Upper lobe of left lung (tissue), 4 donors: ENCODE data around the gene CRYBA2.

Experiments
- POLR2A ChIP-seq, 4 donors: fragments of 450-650 bp; IDR thresholded peaks; one replicate each; pipeline ENCODE4 v1.5.1; 2016 to 2017; ENCODE audit warnings: antibody characterized with exemption in 4 of 4, mild to moderate bottlenecking in 2 of 4
- POLR2AphosphoS5 ChIP-seq, 2 donors: sonication (generic); formaldehyde crosslinking; IDR thresholded peaks; one replicate each; pipeline ENCODE4 v1.5.1; 2017; ENCODE audit warnings: antibody characterized with exemption in 2 of 2
- TF ChIP-seq, protein P1 (sequence below), 6 experiments: fragments of 450-650 bp in 4 of 6; fragments of 200-600 bp in 2 of 6; sonication (generic) in 2 of 6; IDR thresholded peaks; one replicate each; pipeline ENCODE4 v1.5.1; 2016 to 2019; ENCODE audit warnings: antibody characterized with exemption in 6 of 6

DNA sequence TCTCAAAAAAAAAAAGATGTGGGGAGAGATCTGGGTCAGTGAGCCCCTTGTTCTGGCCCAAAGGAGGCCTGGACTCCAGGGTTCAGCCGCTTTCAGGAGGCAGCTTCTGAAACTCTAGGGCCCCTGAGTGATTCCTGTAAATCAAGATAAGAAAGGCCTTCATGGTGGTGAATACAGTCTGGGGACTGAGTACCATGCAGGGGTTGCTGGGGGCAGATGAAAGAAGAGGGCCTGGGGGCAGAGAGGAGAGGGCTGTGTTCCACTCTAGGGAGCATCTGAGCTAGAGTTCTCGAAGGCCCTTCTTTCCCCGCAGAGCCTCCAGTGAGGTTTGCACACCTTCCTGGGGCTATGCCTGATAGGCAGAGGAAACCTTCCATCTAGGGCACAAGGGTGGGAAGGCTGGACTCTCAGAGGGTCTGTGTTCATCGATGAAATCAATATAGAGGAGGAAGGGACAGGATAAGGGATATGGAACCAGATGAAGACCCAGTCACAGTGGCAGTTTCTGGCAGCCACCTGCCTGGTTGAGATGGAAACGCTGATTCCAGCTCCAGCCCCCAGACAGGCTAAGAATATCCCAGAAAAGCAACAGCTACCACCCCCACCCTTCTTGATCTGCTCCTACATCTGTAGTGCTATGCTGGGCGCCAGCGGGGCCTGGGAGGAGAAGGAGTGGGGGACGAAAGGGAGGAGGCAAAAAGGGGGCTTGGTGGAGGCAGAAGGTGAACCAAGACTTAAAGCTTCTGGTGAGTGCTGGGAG lies 38.5 kb downstream of the CRYBA2 start:
- TF ChIP-seq, protein P1, sequence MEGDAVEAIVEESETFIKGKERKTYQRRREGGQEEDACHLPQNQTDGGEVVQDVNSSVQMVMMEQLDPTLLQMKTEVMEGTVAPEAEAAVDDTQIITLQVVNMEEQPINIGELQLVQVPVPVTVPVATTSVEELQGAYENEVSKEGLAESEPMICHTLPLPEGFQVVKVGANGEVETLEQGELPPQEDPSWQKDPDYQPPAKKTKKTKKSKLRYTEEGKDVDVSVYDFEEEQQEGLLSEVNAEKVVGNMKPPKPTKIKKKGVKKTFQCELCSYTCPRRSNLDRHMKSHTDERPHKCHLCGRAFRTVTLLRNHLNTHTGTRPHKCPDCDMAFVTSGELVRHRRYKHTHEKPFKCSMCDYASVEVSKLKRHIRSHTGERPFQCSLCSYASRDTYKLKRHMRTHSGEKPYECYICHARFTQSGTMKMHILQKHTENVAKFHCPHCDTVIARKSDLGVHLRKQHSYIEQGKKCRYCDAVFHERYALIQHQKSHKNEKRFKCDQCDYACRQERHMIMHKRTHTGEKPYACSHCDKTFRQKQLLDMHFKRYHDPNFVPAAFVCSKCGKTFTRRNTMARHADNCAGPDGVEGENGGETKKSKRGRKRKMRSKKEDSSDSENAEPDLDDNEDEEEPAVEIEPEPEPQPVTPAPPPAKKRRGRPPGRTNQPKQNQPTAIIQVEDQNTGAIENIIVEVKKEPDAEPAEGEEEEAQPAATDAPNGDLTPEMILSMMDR (IDR thresholded peaks at IDR 0.05), result no peak
- no peak for TF ChIP-seq POLR2AphosphoS5 (IDR thresholded peaks at IDR 0.05)
- TF ChIP-seq POLR2A (IDR thresholded peaks at IDR 0.05), result no peak
